ENCODE results near the gene NLRP5. TPM values are rescaled to one million over a fixed set of nuclear protein-coding genes. Genes with fewer than 3 reads are reported as not detected.
"Not testable (repeated sequence)": the region's sequence is repeated elsewhere in the genome, so short reads cannot be mapped to it uniquely, and the experiment has no call there.

Gene NLRP5
- total RNA-seq, 5 donors from 2014 or later (not counting 1 experiment from before 2014, with no cell fraction given): not detected

DNA sequence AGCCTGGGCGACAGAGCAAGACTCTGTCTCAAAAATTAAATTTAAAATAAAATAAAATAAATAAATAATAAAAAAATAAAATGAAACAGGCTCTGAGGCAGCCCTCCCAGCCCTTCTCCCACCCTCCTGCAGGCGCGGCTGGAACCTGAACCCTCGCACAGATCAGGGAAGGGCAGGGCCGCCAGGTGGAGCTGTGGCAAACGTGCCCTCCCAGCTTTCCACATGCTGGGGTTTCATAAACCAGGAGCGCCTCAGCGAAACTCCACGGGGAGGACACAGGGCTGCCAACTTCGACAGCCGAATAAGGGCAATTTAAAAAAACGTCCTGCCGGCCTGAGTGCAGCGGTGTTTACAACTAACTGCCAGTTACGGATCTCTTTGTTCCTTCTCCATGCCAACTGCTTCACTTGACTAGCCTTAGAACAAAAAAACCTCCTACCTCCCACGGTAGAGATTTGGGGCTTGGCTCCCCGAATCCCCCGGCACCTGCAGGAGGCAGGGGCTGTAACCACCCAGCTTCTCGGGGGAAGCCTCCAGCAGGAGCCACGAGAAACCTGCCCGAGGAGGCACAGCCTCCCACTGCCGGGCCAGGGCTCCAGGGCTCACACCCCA lies 118.6 kb downstream of the NLRP5 start:
- DNase-seq (peak in 33 of 35 experiments; percentile 21 to 70 (median 47)), ATAC-seq (replicated peaks in 1 of 4) (peak; percentile 64 to 82 (median 68))
- no peaks in the 10 kb centered on the region for H3K27me3 Mint-ChIP-seq
- H3K9me3 ChIP-seq: no peaks in the 10 kb centered on the region
- no peak overlapping the region for H3K27ac Mint-ChIP-seq
- H3K27me3 ChIP-seq (replicated peaks in 1 of 2; ENCODE audit: control insufficient read depth in 2 of 2, extremely low read depth in 1 of 2, insufficient read depth in 2 of 2, low read length in 1 of 2): no peaks in the 10 kb centered on the region
- H3K4me3 ChIP-seq (ENCODE audit: control insufficient read depth in 1 of 2, extremely low read depth in 1 of 2, low read length in 1 of 2): no peak overlapping the region
- peaks cover 11% of the 10 kb centered on the region for H3K36me3 Mint-ChIP-seq
- ChIA-PET POLR2A (interaction anchor here in 1 of 2 donors (0.6 kb wide), 1 partner anchor 108 kb away, joined by 4 read pairs; no protein-coding TSS in a partner anchor), CTCF (interaction anchor here (0.6 to 1.4 kb wide), 4 partner anchors 16 to 148 kb away, joined by 3 to 8 read pairs (median 3); partner anchors contain the start of gene ZNF787 (in 1 of the 2))
- H3K27ac ChIP-seq (ENCODE audit: low read length): no peak overlapping the region
- H3K4me1 ChIP-seq (ENCODE audit: control insufficient read depth in 1 of 2, extremely low read depth in 1 of 2, insufficient read depth in 2 of 2, low read length in 2 of 2): peaks cover 4 to 39% of the 10 kb centered on the region in 2 experiments
- WGBS (ENCODE audit: insufficient coverage): 31% methylated on average over 19 of the region's 22 CpGs
- peaks cover 37 to 43% (median 38%) of the 10 kb centered on the region in 3 donors for H3K4me1 Mint-ChIP-seq
- H3K9me3 Mint-ChIP-seq: no peaks in the 10 kb centered on the region
- H3K4me3 Mint-ChIP-seq: peak overlapping the region in 2 of 3 donors; percentile 4 to 65
- H3K36me3 ChIP-seq (ENCODE audit: control insufficient read depth in 2 of 2, extremely low read depth in 1 of 2, insufficient read depth in 1 of 2, low read length in 1 of 2): peaks cover 8 to 22% of the 10 kb centered on the region in 2 donors

DNA sequence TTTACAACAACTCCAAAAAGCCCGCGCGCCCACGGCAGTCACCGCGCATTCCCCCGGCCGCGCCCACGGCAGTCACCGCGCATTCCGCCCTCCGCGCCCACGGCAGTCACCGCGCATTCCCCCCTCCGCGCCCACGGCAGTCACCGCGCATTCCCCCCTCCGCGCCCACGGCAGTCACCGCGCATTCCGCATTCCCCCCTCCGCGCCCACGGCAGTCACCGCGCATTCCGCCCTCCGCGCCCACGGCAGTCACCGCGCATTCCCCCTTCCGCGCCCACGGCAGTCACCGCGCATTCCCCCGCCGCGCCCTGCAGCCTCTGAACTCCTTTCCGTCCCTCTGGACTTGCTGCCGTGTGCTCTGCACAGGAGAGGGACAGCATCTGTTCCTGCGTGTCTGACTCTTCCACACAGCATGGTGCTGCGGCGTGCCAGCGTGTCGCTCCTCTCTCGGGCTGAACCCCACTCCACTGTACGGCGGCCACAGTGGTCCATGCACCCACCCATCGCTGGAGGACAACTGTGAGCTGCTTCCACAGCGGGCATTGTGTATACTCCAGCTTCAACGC lies 119.3 kb downstream of the NLRP5 start:
- POLR2A ChIA-PET: not testable (repeated sequence)

DNA sequence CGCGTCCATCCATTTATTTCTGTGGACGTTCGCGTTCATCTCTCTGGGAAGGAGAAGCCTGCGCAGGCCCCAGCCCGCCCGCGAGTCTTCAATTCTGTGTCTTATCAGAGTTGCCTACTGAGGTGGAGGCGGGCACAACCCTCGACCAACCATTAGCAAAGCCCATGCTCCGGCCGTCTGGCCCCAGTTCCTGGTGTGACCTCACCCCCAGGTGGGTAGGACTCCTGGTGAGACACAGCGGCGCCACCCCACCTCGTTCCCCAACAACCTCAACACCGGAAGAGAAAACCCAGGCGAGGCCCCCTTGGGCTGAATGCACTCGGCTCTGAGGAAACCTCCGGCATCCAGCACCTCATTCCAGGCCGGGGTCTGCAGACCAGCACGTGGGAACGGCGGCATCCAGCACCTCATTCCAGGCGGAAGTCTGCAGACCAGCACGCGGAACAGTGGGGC lies 119.8 kb downstream of the NLRP5 start:
- CTCF ChIA-PET: interaction anchor here in 1 of 2 donors (1.1 kb wide), 1 partner anchor 22 kb away, joined by 3 read pairs; no protein-coding TSS in a partner anchor
- no peaks in the 10 kb centered on the region for H3K27me3 Mint-ChIP-seq
- H3K27ac ChIP-seq (ENCODE audit: low read length): no peak overlapping the region
- H3K27ac Mint-ChIP-seq: peak overlapping the region in 1 of 2 donors; percentile 23
- no peaks in the 10 kb centered on the region for H3K9me3 ChIP-seq
- no peak for DNase-seq
- H3K4me3 Mint-ChIP-seq: peak overlapping the region in 1 of 3 donors; percentile 65
- peaks cover 38 to 50% (median 44%) of the 10 kb centered on the region in 3 donors for H3K4me1 Mint-ChIP-seq
- peaks cover 4 to 45% of the 10 kb centered on the region in 2 experiments for H3K4me1 ChIP-seq (ENCODE audit: control insufficient read depth in 1 of 2, extremely low read depth in 1 of 2, insufficient read depth in 2 of 2, low read length in 2 of 2)
- POLR2A ChIA-PET: no interaction called here
- peaks cover 2 to 22% of the 10 kb centered on the region in 2 donors for H3K36me3 ChIP-seq (ENCODE audit: control insufficient read depth in 2 of 2, extremely low read depth in 1 of 2, insufficient read depth in 1 of 2, low read length in 1 of 2)
- no peak overlapping the region for H3K4me3 ChIP-seq (ENCODE audit: control insufficient read depth in 1 of 2, extremely low read depth in 1 of 2, low read length in 1 of 2)
- ATAC-seq (replicated peaks in 1 of 4): no peak
- no peaks in the 10 kb centered on the region for H3K9me3 Mint-ChIP-seq
- peaks cover 5% of the 10 kb centered on the region for H3K36me3 Mint-ChIP-seq
- no peaks in the 10 kb centered on the region for H3K27me3 ChIP-seq (replicated peaks in 1 of 2; ENCODE audit: control insufficient read depth in 2 of 2, extremely low read depth in 1 of 2, insufficient read depth in 2 of 2, low read length in 1 of 2)
- WGBS (ENCODE audit: insufficient coverage): 74% methylated on average over 21 of the region's 27 CpGs

More for the DNA sequence above, 119.3 kb downstream of the NLRP5 start:
- not testable (repeated sequence) for DNase-seq; H3K27me3 ChIP-seq (replicated peaks in 1 of 2; ENCODE audit: control insufficient read depth in 2 of 2, extremely low read depth in 1 of 2, insufficient read depth in 2 of 2, low read length in 1 of 2); ATAC-seq (replicated peaks in 1 of 4); H3K27me3 Mint-ChIP-seq; H3K9me3 ChIP-seq; H3K4me3 ChIP-seq (ENCODE audit: control insufficient read depth in 1 of 2, extremely low read depth in 1 of 2, low read length in 1 of 2); H3K27ac ChIP-seq (ENCODE audit: low read length); H3K9me3 Mint-ChIP-seq
- peaks cover 6 to 22% of the 10 kb centered on the region in 2 donors for H3K36me3 ChIP-seq (ENCODE audit: control insufficient read depth in 2 of 2, extremely low read depth in 1 of 2, insufficient read depth in 1 of 2, low read length in 1 of 2)
- Mint-ChIP-seq H3K4me1 (peaks cover 37 to 49% (median 42%) of the 10 kb centered on the region in 3 donors), H3K4me3 (peak overlapping the region in 1 of 3 donors; percentile 65), H3K36me3 (peaks cover 10% of the 10 kb centered on the region), H3K27ac (peak overlapping the region in 1 of 2 donors; percentile 23)
- WGBS (ENCODE audit: insufficient coverage): 97% methylated on average over 27 of the region's 61 CpGs
- CTCF ChIA-PET: interaction anchor here (1.1 to 1.4 kb wide), 2 partner anchors 23 to 147 kb away, joined by 3 to 8 read pairs; no protein-coding TSS in a partner anchor
- H3K4me1 ChIP-seq (ENCODE audit: control insufficient read depth in 1 of 2, extremely low read depth in 1 of 2, insufficient read depth in 2 of 2, low read length in 2 of 2): peaks cover 4 to 40% of the 10 kb centered on the region in 2 experiments

DNA sequence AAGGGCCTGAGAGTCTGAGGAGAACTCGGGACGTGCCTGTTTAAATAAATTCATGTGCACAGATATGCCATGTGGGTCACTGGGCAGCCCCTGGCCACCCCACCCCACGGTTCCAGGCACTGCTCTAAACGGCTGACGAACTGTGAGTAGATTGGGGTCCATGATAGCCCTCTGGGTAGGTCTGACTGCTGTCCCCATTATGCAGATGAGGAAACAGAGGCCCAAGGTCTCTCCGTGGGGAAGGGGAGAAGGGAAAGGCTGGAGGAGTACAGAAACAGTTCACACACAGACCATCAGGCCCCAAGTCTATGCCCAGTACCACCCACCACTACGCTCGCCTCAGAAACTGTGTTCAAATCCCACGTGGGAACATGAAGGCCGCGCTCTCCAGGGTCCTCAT lies 120.4 kb downstream of the NLRP5 start:
- Histone ChIP-seq H3K27ac (ENCODE audit: low read length) (no peak overlapping the region), H3K27me3 (replicated peaks in 1 of 2; ENCODE audit: control insufficient read depth in 2 of 2, extremely low read depth in 1 of 2, insufficient read depth in 2 of 2, low read length in 1 of 2) (no peaks in the 10 kb centered on the region), H3K36me3 (ENCODE audit: control insufficient read depth in 2 of 2, extremely low read depth in 1 of 2, insufficient read depth in 1 of 2, low read length in 1 of 2) (peaks cover 0 to 17% of the 10 kb centered on the region in 2 donors), H3K9me3 (no peaks in the 10 kb centered on the region), H3K4me1 (ENCODE audit: control insufficient read depth in 1 of 2, extremely low read depth in 1 of 2, insufficient read depth in 2 of 2, low read length in 2 of 2) (peaks cover 4 to 50% of the 10 kb centered on the region in 2 experiments), H3K4me3 (ENCODE audit: control insufficient read depth in 1 of 2, extremely low read depth in 1 of 2, low read length in 1 of 2) (no peak overlapping the region)
- H3K27me3 Mint-ChIP-seq: no peaks in the 10 kb centered on the region
- POLR2A ChIA-PET: no interaction called here
- H3K9me3 Mint-ChIP-seq: no peaks in the 10 kb centered on the region
- H3K4me3 Mint-ChIP-seq: peak overlapping the region in 1 of 3 donors; percentile 43
- peaks cover 43 to 54% (median 49%) of the 10 kb centered on the region in 3 donors for H3K4me1 Mint-ChIP-seq
- H3K36me3 Mint-ChIP-seq: peaks cover 3% of the 10 kb centered on the region
- CTCF ChIA-PET: interaction anchor here in 1 of 2 donors (1.1 kb wide), 1 partner anchor 22 kb away, joined by 3 read pairs; no protein-coding TSS in a partner anchor
- 88% methylated on average over 8 of the region's 11 CpGs for WGBS (ENCODE audit: insufficient coverage)
- DNase-seq (no peak), ATAC-seq (replicated peaks in 1 of 4) (no peak)
- no peak overlapping the region for H3K27ac Mint-ChIP-seq

DNA sequence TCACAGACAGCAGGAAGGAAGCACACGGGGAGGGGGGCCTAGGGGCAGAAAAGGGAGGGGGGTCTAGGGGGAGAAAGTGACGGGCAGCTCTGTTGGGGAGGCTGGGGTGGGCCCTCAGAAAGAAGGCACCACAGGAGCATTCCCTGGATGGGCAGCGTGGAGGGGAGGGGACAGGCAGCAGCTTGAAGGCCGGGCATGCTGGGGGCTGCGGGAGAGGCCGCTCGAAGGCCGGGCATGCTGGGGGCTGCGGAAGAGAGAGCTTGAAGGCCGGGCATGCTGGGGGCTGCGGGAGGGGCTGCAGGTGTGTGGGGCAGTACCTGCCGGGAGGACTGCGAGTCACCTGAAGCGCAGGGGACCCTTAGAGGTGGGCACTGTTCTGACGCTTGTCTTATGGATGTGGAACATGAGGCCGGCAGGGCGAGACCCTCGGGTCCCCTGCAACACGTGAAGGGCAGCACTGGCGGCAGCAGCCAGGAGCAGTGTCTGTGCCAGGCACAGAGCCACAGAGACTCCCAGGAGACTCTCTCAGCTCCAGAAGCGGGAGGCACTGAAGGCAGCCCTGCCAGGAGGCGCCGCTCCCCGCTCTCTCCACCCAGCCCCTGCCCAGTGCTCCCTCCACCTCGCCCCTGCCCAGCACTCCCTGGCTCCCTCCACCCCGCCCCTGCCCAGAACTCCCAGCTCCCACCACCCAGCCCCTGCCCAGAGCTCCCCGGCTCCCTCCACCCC lies 121.2 kb downstream of the NLRP5 start:
- Histone ChIP-seq H3K27me3 (replicated peaks in 1 of 2; ENCODE audit: control insufficient read depth in 2 of 2, extremely low read depth in 1 of 2, insufficient read depth in 2 of 2, low read length in 1 of 2) (no peaks in the 10 kb centered on the region), H3K9me3 (no peaks in the 10 kb centered on the region), H3K36me3 (ENCODE audit: control insufficient read depth in 2 of 2, extremely low read depth in 1 of 2, insufficient read depth in 1 of 2, low read length in 1 of 2) (peaks cover 0 to 9% of the 10 kb centered on the region in 2 donors), H3K4me1 (ENCODE audit: control insufficient read depth in 1 of 2, extremely low read depth in 1 of 2, insufficient read depth in 2 of 2, low read length in 2 of 2) (peaks cover 9 to 58% of the 10 kb centered on the region in 2 experiments), H3K4me3 (ENCODE audit: control insufficient read depth in 1 of 2, extremely low read depth in 1 of 2, low read length in 1 of 2) (no peak overlapping the region), H3K27ac (ENCODE audit: low read length) (no peak overlapping the region)
- DNase-seq (no peak), ATAC-seq (replicated peaks in 1 of 4) (no peak)
- 91% methylated on average over 22 of the region's 27 CpGs for WGBS (ENCODE audit: insufficient coverage)
- no peaks in the 10 kb centered on the region for H3K9me3 Mint-ChIP-seq
- H3K4me3 Mint-ChIP-seq: peak overlapping the region in 1 of 3 donors; percentile 53
- ChIA-PET POLR2A (no interaction called here), CTCF (no interaction called here)
- peaks cover 51 to 61% (median 56%) of the 10 kb centered on the region in 3 donors for H3K4me1 Mint-ChIP-seq
- peaks cover 3% of the 10 kb centered on the region for H3K36me3 Mint-ChIP-seq
- no peak overlapping the region for H3K27ac Mint-ChIP-seq
- no peaks in the 10 kb centered on the region for H3K27me3 Mint-ChIP-seq
